OCI-LY7 (cell line): ENCODE data around the gene DUOX1. TPM values are rescaled to one million over a fixed set of nuclear protein-coding genes. Genes with fewer than 3 reads are reported as not detected.

Source experiments
- BruUV-seq: library from RNA; stranded (reverse); fragments of 400-500 nt; replicated peaks from 2 replicates; lab custom pipeline; 2021; lab: Mats Ljungman, UMichigan
- CTCF ChIA-PET: fragments of 300-600 bp; sonication (Branson Sonifier 250); formaldehyde crosslinking; loops from one replicate; lab custom pipeline; 2022; ENCODE audit warnings: antibody characterized with exemption; ENCODE audit not compliant: unreplicated experiment; lab: Charles Lee
- POLR2A ChIA-PET: fragments of 300-600 bp; sonication (Branson Sonifier 250); formaldehyde crosslinking; loops from one replicate; lab custom pipeline; 2022; ENCODE audit warnings: antibody characterized with exemption; lab: Charles Lee
- DNase-seq: peaks from one replicate; pipeline ENCODE4 v3.0.0-alpha.2; 2015; ENCODE audit warnings: low spot score
- H2AFZ ChIP-seq: fragments of 200-600 bp; sonication (generic), shearing (Covaris generic); 2 replicates; pipeline ENCODE4 v1.6.1; 2014; ENCODE audit warnings: mild to moderate bottlenecking, antibody characterized with exemption, low read length, moderate library complexity
- H3K27ac ChIP-seq: fragments of 200-600 bp; sonication (generic); 2 replicates; pipeline ENCODE4 v1.5.1; 2014; ENCODE audit warnings: mixed run types, low read depth, mild to moderate bottlenecking, moderate library complexity, low read length, inconsistent platforms; ENCODE audit not compliant: poor library complexity, severe bottlenecking
- H3K36me3 ChIP-seq: fragments of 200-600 bp; sonication (generic); 2 replicates; pipeline ENCODE4 v1.6.1; 2014; ENCODE audit warnings: mild to moderate bottlenecking, antibody characterized with exemption, low read length, moderate library complexity, mixed read lengths; ENCODE audit not compliant: insufficient read depth
- H3K4me1 ChIP-seq: fragments of 200-600 bp; sonication (generic); 2 replicates; pipeline ENCODE4 v1.5.1; 2014; ENCODE audit warnings: mild to moderate bottlenecking, low read length; ENCODE audit not compliant: insufficient read depth, poor library complexity, severe bottlenecking
- H3K4me2 ChIP-seq: fragments of 200-600 bp; sonication (generic); 2 replicates; pipeline ENCODE4 v1.6.1; 2014; ENCODE audit warnings: mild to moderate bottlenecking, low read length
- H3K4me3 ChIP-seq: fragments of 200-600 bp; sonication (generic); 2 replicates; pipeline ENCODE4 v1.5.1; 2014; ENCODE audit warnings: mild to moderate bottlenecking, low read depth, low read length; ENCODE audit not compliant: poor library complexity, severe bottlenecking
- H3K79me2 ChIP-seq: fragments of 200-600 bp; sonication (generic); 2 replicates; pipeline ENCODE4 v1.6.1; 2016; ENCODE audit warnings: low read depth, mild to moderate bottlenecking, low read length, moderate library complexity, mixed read lengths; ENCODE audit not compliant: insufficient read depth
- H3K9me2 ChIP-seq: fragments of 200-600 bp; sonication (generic); 2 replicates; pipeline ENCODE4 v1.6.1; 2016; ENCODE audit warnings: mild to moderate bottlenecking, low read length, mixed read lengths; ENCODE audit not compliant: insufficient read depth
- H3K9me3 ChIP-seq: fragments of 200-600 bp; sonication (generic); 2 replicates; pipeline ENCODE4 v1.6.1; 2014; ENCODE audit warnings: mild to moderate bottlenecking, mixed run types, low read length, mixed read lengths
- H4K20me1 ChIP-seq: fragments of 200-600 bp; sonication (generic); 2 replicates; pipeline ENCODE4 v1.6.1; 2014; ENCODE audit warnings: mild to moderate bottlenecking, antibody characterized with exemption, low read length, moderate library complexity, mixed read lengths; ENCODE audit not compliant: insufficient read depth
- CTCF ChIP-seq: fragments of 200-600 bp; sonication (generic); conservative IDR thresholded peaks from 2 replicates; pipeline ENCODE4 v1.5.1; 2014; ENCODE audit warnings: mild to moderate bottlenecking, antibody characterized with exemption, low read length, moderate library complexity, mixed read lengths
- EZH2phosphoT487 ChIP-seq: fragments of 200-600 bp; sonication (generic); IDR thresholded peaks from 2 replicates; pipeline ENCODE4 v1.6.1; 2018; ENCODE audit warnings: low read depth, borderline replicate concordance, mild to moderate bottlenecking, mixed run types, antibody characterized with exemption, low read length, moderate library complexity, mixed read lengths
- intact Hi-C: fragments of 100-400 bp; cut with micrococcal nuclease; formaldehyde crosslinking; loops from one replicate; pipeline ENCODE4 v1.10.0; 2022; ENCODE audit not compliant: unreplicated experiment
- total RNA-seq, 2 experiments: library from RNA; depleted of rRNA in 1 of 2; stranded (reverse); fragments of >200 nt in 1 of 2; shearing (Covaris generic) in 1 of 2; gene quantifications; 2 replicates each; pipeline ENCODE4 v1.2.3, GENCODE V29; 2014 to 2022

DUOX1 gene
- total RNA-seq, 2 experiments from 2014 or later: not detected

DNA sequence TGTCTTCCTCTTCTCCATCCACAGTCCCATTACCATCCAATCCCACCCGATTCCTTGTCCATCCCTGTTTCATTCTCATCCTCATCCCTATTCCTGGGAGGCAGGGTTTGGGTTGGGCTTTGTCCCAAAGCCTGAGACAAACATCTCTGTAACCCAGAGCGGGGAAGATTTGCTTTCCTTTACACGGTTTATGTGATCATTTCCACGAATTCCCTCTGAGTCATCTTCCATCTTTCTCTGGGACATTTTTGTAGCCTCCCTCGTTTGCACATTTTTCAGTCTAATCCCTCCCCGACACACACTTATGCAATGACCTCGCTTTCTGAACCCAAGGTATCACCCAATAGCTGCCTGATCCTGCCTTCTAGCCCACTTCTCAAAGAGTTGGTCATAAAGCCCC, 38.6 kb upstream of the DUOX1 start:
- Histone ChIP-seq H2AFZ (no peak overlapping the region), H3K4me2 (no peak overlapping the region)

DNA sequence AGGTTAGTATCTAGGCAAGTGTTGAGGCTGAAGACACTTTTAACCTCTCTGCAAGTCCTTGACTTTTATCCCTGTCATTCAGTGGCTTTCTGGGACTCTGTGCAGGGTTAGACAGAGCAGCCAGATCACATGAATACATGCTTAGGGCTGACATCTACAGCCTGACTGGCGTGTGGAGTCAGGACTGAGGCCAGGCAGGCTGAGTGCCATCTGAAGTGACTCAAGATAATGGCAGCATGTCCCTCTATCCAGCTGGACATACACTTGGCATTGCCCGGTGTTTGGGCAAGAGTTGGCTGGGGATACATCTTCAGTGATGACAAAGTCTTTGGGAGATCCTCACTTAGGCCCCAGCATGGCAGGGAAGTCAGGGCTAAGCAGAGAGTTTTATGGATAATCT, 38.2 kb upstream of the DUOX1 start:
- BruUV-seq: no TSS peak
- intact Hi-C loops: no loop called here
- Histone ChIP-seq H3K9me3 (no peaks in the 10 kb centered on the region), H4K20me1 (no peaks in the 10 kb centered on the region), H3K4me2 (no peak overlapping the region), H3K79me2 (no peaks in the 10 kb centered on the region), H2AFZ (no peak overlapping the region), H3K27ac (no peak overlapping the region), H3K4me1 (no peaks in the 10 kb centered on the region), H3K9me2 (no peaks in the 10 kb centered on the region), H3K36me3 (no peaks in the 10 kb centered on the region), H3K4me3 (no peak overlapping the region)
- CTCF ChIA-PET: no interaction called here
- no peak for DNase-seq
- TF ChIP-seq EZH2phosphoT487 (no peak), CTCF (no peak)
- POLR2A ChIA-PET: no interaction called here

More for the DNA sequence above, 38.6 kb upstream of the DUOX1 start:
- H3K27ac ChIP-seq: no peak overlapping the region
- no peaks in the 10 kb centered on the region for H3K36me3 ChIP-seq
- H3K9me3 ChIP-seq: no peaks in the 10 kb centered on the region
- H4K20me1 ChIP-seq: no peaks in the 10 kb centered on the region
- DNase-seq: no peak
- CTCF ChIA-PET: no interaction called here
- BruUV-seq: no TSS peak
- no peaks in the 10 kb centered on the region for H3K4me1 ChIP-seq
- H3K4me3 ChIP-seq: no peak overlapping the region
- H3K79me2 ChIP-seq: no peaks in the 10 kb centered on the region
- no peak for TF ChIP-seq CTCF
- no peak for TF ChIP-seq EZH2phosphoT487
- intact Hi-C loops: no loop called here
- H3K9me2 ChIP-seq: no peaks in the 10 kb centered on the region
- POLR2A ChIA-PET: no interaction called here

DNA sequence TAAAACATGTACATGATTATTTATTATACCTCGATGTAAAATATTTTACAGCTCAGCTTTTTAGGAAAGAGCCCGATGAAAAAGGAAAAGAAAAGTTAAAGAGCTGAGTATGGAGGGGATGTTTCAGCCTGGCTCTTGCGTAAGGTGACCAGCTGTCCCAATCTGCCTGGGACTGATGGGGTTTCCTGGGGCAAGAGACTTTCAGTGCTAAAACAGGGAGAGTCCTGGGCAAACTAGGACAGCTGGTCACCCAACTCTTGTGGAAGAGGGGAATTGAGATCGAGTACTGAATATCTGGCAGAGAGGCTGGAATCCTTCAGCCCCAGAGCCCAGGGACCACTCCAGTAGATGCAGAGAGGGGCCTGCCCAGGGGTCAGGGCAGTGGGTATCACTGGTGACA, 36.8 kb upstream of the DUOX1 start:
- CTCF ChIA-PET: no interaction called here
- Histone ChIP-seq H3K79me2 (no peaks in the 10 kb centered on the region), H4K20me1 (no peaks in the 10 kb centered on the region), H3K4me1 (no peaks in the 10 kb centered on the region), H3K9me3 (no peaks in the 10 kb centered on the region), H2AFZ (no peak overlapping the region), H3K4me3 (no peak overlapping the region), H3K9me2 (no peaks in the 10 kb centered on the region), H3K27ac (no peak overlapping the region), H3K4me2 (no peak overlapping the region), H3K36me3 (no peaks in the 10 kb centered on the region)
- no peak for DNase-seq
- POLR2A ChIA-PET: no interaction called here
- intact Hi-C loops: no loop called here
- TF ChIP-seq EZH2phosphoT487 (no peak), CTCF (no peak)
- BruUV-seq: no TSS peak
